ENCODE measurements around the gene ARAF.
"Not testable (repeated sequence)": the region's sequence is repeated elsewhere in the genome, so short reads cannot be mapped to it uniquely, and the experiment has no call there.

ARAF gene

DNA sequence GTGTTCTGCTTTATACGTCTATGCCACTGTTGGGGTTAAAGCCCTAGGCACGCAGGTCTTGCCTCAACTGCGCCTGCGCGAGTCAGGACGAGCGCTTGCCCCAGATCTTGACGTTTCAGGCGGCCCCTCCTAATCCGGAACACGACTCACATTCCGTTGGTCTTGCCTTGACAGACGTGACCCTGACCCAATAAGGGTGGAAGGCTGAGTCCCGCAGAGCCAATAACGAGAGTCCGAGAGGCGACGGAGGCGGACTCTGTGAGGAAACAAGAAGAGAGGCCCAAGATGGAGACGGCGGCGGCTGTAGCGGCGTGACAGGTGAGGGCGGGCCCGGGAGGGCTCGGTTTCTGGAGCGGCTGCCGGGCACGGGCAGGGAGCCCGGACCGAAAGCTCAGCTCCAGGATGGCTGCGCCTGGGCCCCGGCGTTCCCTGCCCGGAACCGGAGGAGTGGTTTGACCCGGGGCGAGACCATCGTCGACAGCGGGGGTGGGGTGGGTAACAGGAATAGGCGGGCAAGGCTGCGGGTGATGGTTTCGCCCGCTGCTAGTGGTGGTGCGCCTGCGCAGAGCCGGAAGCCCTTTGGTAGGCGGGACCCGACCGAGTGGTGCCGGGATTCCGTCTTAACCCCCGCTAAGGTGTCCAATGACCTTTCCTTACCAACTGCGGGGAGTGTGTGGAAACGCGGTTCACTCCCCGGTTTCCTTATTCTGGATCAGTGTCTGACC, at the start of gene ARAF:
Gene ARAF, plus strand, starts transcription at position 272 of the 725 bp plus-strand sequence. CDS start 1,763 bp downstream, outside the sequence.
- peak; percentile 94 for DNase-seq (ENCODE audit: low spot score)

DNA sequence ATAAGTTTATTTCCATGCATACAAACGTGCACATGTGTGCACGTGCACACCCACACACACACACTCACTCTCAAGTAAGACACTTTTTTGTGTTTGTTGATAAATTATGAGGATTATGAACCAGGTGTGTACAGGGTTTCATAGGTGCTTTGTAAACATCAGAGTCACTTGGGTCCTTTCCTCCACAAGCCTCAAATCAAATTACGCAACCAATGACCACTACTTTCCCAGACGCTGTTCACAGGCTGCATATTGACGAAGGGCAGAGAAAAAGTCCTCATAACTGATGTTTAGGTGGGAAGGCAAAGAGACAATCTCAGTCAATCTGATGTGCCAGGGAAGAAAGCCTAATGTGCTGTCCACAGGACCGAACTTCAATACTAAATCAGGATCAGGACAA, 48.6 kb upstream of the ARAF start:
- DNase-seq (ENCODE audit: low spot score): not testable (repeated sequence)

DNA sequence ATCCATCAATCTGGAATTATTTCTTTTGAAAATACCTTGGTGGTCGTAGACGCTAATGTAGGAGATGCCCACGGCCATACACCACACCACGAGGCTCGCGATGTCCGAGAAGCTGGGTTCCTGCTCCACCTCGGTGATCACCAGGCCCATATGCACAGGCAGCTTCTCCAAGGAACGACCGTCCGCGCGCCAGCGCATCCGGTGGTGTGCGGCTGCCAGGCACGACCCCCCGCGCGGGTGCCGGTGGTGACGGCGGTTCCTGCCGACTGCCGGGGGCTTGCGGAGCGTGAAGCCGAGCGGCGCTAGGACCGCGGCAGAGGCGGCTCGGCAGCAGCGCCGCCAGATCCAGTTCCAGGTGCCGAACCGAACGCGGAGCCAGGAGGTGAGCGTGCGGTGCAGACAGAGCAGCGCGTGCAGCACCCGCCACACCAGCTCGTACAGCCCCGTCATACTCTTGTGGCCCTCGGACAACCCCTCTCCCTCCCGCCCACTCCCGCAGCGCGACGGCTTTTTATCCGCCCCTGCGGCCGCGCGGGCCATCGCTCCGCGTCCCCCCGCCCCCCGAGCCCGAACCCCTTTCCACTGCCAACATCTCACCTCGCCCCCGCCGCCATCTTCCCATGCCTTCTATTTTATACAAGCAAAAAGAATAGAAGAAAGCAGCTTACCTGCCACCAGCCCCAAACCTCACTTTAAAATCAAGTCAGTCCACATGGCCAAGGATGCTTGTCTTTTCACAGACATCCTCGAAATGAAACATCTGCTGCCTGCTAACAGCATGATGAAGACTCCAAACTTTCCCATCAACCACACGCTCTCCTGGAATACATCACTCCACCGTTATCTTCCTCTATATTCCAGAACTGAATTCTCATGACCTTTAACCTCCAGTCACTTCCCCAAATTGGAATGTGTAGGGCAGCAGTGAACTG, 47.7 kb upstream of the ARAF start:
- DNase-seq (ENCODE audit: low spot score): not testable (repeated sequence)

DNA sequence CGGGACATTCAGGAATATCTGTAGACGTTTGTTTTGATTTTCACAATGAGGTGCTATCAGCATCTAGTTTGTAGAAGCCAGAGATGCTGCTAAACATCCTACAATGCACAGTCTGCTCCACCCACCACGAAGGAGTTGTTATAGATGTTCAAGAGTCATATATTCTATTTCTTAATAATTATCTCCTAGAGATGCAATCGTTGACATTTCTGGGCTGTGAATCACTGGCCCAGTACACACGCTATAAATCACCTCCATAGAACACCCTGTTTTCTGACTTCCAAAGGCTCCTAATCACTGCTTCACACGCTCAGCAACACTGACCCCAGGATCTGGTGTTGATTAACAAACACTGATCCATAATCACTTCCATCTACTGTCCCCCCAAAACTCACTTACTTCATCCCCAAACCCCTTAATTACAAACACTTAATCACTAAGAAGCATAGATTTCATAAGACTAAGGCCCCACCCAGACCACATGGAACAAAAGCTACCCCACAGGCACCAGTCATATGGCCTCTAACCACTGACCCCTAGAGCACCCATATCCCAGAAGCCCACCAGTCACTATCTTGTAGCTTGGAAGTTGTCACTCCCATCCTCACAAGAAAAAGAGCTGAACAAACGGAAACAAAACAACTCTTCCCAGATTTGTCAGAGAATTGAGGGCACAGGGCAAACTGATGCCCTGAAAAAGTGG, 46.3 kb upstream of the ARAF start:
- no peak for DNase-seq (ENCODE audit: low spot score)

DNA sequence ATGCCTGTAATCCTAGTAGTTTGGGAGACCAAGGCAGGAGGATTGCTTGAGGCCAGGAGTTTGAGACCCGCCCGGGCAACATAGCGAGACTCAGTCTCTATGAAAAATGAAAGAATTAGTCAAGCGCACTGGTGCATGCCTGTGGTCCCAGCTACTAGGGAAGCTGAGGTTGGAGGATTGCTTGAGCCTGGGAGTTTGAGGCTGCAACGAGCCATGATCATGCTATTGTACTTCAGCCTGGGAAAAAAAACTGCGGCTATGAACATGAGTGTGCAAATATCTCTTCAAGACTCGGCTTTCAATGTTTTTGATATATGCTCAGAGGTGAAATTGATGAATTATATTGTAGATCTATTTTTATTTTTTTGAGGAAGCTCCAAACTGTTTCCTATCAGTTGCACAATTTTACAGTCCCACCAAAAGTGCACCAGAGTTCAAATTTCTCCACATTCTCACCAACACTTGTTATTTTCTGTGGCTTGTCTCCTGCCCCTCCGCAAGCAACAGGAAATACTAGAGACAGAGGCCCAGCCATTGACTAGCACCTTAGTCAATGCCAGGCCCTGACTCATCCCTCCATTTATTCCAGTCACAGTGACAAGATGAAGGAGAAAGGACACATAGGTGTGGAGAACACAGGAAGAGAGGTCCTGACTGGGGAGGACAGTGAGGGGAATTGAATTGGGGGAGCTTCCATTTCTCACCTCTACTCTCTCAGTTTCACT, 44.9 kb upstream of the ARAF start:
- DNase-seq (ENCODE audit: low spot score): no peak

DNA sequence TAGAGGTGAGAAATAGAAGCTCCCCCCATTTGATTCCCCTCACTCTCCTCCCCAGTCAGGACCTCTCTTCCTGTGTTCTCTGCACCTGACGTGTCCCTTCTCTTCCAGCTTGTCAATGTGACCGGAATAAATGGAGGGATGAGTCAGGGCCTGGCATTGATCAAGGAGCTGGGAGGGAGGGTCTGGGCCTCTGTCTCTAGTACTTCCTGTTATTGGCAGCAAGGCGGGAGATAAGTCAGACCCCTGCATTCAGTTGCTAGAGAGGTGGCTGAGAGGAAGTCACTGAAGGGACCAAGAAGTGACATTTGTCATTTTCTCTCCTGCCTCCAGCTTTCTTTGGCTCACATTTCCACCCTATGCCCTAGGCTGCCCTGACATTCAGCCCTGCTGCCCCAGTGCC, 42.9 kb upstream of the ARAF start:
- DNase-seq (ENCODE audit: low spot score): no peak

DNA sequence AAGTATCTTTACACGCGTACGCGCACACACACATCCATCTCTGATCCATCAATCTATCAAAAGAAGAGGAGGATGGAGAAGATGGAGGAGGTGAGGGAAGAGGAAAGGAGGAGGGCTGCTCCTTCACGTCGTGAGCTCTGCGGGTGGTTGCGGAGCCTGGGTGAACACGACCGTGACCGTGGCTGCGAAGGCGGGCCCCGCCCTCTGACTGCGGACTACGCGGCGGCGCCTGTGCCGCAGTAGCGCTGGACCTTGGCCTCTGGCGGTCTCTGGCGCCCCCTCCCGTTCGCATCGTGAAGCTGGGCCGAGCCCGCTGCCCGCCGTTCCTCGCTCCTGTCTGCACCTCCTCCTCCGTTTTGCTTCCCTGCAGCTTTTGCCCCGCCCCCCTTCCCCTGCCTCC, 37.7 kb upstream of the ARAF start:
- DNase-seq (ENCODE audit: low spot score): peak; percentile 90

DNA sequence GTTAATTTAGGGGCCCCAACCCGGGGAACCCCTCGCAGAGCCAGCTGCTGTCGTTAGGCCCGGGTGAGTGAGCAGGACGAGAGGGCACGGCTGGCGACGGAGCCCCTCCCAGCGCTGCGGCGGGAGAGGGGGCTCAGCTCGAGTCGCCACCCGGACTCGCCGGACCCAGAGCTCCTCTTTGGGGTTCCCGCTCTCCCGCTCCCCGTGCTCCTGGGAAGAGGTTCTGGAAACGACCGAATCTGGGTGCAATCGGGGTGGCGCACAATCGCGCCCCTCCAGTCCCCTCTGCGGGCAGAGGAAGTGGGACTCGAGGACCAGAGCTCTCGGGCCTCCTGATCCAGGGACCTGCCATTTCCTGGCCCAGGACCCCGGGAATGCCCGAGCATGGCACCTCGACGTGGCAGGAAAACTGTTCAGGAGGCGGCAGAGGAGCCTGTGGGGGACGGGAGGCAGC, 37.3 kb upstream of the ARAF start:
- DNase-seq (ENCODE audit: low spot score): no peak

DNA sequence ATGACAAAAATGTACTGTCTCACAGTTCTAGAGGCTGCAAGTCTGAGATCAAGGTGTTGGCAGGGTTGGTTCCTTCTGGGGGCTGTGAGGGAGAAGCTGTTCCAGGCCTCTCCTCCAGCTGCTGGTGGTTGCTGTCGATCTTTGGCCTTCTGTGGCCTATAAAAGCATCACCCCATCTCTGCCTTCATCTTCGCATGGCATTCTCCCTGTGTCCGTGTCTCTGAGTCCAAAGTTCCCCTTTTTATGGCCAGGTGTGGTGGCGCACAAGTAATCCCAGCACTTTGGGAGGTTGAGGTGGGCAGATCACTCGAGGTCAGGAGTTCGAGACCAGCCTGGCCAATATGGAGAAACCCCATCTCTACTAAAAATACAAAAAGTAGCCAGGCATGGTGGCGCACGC, 31.5 kb upstream of the ARAF start:
- DNase-seq (ENCODE audit: low spot score): no peak

DNA sequence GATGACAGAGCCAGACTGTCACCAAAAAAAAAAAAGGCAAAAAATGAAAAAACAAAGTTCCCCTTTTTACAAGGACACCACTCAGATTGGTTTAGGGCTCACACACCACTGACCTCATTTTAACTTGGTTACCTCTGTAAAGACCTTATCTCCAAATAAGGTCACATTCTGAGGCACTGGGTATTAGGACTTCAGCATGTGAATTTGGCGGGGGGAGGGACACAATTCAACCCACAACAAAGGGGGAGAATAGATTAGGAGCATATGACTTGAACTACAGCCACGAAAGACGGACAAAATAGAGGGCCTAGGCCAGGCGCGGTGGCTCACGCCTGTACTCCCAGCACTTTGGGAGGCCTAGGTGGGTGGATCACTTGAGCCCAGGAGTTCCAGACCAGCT, 31.0 kb upstream of the ARAF start:
- no peak for DNase-seq (ENCODE audit: low spot score)

DNA sequence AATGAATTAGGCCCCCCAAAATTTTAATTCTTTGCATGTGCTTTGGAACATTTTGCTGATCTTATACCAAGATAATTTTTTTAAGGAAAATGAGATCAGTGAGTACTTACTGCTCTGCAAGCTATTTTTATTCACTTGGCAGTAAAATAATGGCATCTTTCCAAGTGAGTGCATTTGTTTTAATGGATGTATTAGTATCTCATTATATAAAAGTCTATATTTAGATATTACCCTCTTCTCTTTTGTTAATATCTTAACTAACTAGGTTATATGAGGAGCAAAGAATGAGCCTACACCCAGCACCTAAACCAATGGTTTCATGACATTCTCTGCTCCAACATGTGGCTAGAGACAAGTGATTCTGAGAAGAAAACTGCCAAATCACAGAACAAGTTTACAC, 21.1 kb upstream of the ARAF start:
- no peak for DNase-seq (ENCODE audit: low spot score)

DNA sequence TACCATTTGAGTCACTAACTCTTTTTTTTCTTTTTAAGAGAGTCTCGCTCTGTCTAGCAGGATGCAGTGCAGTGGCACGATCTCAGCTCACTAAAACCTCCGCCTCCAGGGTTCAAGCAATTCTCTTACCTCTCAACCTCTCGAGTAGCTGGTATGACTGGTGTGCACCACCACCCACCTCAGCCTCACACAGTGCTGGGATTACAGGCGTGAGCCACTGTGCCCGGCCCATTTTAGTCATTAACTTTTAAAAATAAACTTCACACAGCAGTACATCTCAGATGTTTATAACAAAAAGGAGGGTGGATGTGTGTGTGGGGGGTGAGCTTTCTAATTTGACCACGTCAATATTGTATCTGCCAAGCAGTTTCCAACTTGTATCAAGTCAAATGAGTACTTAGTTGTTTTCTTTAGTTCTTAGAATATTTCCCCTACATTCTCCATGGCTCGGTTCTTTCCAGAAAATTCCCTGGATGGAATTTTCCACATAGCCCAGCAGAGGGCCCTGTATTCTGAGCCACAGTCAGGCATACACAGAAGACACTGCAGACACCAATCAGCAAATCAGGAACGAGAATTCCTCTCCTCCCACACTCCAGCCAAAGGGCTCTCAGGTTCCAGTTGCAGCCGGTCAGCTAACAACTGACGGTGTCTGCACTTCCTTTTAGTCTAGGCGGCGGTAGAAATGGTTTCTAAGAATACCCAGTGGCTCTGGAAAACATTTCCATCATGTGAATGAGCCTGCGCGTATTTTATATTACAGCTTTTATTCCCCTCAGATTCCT, 20.1 kb upstream of the ARAF start:
- peak; percentile 84 for DNase-seq (ENCODE audit: low spot score)

DNA sequence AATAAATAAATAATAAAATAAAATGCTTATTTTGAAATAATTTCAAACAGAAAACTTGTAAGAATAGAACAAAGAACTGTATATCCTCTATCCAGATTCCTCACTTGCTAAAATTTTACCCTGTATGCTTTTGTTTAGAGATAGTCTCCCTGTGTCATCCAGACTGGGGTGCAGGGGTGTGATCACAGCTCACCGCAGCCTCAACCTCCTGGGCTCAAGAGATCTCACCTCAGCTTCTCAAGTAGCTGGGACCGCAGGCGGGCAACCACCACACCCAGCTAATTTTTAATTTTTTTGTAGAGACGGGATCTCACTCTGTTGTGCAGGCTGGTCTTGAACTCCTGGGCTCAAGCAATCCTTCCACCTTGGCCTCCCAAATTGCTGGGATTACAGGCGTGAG, 17.5 kb upstream of the ARAF start:
- DNase-seq (ENCODE audit: low spot score): no peak

DNA sequence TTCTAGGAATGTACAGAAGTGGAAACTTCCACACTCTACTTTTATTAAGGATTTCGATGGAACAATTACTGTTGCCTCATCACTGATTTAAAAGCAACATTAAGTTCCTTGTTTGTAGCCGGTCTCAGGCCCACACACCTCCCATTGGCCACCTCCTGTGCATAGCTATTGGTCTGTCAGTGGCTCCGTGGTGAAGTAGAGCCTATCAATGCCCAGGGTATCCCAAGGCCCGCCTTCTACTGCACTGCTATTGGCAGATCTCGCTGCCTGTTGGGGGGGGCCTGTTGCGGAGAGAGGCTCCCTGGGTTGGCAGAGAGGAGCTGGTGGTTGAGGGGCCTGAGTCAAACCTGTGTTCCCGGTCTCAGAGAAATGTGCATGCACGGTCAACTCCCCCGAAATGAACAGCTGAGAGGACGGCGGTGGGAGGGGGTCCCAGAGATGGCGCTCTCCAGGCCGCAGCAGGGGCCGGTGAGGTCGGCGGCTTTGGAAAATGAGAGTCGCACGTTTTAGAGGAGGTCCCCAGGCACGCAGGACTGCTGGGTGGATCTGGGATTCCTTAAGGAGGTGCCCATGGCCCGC, 4.9 kb upstream of the ARAF start:
- no peak for DNase-seq (ENCODE audit: low spot score)

DNA sequence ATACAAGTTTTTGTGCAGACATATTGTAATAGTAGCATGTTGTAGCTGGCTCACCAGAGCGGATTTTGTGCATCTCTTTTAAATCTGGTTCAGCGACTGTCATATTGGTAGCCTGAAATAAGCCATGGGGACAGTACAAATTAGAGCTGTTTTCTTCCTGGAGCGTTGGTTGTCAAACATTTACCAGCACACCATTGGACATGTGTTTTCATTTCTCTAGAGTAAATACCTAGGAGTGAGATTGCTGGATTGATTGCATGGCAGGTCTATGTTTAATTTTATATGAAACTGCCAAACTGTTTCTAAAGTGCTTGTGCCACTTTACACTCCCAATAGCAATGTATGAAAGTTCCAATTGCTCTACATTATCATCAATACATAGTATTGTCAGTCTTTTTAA, 2.6 kb upstream of the ARAF start:
- no peak for DNase-seq (ENCODE audit: low spot score)

DNA sequence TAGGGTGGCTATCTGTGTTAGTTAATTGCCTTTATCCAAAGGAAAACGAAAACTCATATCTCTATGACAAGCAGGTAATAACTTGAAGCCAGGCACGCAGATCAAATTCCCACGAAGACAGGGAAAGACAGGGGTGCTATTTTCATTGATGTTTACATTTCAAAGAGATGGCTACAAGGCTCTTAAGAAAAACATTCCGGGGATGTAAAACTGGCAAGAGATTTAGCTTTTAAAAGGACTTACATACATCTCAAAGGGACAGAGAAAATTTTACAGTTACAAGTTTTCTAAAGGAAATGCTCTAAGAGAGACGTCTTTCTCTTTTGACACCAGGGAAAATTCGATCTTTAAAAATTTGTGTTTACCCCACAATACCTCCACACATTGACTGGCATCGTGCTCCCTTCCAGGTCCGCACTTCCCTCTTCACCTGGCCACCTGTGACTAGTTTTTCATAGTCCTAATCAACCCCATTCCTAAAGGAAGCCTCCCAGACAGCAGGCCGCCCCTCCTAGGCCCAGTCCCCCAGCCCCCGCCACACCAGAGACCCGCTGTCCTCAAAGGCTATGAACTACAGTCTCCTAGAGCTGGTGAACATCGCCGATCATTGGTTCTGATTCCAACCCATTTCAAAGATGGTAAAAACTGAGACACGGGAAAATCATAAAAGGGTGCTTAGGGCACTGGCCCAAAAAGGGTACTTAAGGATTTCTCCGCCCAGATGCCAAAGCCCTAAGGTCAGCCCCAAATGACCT, 649 bp upstream of the ARAF start:
- DNase-seq (ENCODE audit: low spot score): no peak

DNA sequence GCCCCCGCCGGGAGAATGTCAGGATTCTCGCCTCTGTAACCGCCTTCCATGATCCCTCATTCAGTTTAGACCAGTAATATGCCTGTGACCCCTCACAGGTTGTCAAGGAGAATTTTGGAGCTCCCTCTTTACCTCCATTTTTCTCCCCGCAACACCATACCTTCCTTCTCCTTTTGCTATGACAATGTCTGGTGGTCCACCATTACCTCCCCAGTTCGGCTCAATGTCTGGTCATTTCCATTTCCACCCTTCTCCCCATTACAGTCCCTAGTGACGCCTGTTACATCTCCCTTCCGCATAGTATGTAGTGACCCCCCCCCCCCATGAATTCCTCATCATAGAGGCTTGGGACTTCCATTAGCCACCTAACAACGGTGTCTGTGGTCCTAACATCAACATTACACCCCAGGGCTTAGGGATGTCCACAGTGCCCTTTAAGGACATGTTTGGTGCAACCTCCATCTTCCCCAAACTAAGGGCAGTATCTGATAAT, 700 bp downstream of the ARAF start:
- no peak for DNase-seq (ENCODE audit: low spot score)

DNA sequence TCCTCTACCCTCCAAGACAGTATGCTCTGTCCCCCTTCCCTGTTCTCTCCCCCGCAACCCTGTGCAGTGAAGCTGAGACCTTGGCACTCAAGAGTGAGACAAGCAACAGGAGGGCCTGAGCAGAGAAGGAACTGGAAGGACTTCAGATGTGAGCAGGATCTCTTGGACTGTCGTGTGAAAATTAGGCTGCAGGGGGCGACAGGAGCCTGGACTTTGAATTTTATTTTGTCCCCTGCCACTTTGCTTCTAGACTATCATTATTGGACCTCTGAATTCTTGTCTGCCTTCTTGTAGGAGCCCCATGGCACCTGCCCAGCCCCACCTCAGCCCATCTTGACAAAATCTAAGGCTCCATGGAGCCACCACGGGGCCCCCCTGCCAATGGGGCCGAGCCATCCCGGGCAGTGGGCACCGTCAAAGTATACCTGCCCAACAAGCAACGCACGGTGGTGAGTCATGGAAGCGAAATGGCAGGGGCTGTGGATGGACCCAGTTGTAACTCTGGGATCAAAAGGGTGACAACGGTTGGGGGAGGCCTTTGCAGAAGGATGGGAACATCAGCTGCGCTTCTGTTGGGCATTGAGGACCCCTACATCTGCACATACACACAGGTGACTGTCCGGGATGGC, 1.7 kb downstream of the ARAF start:
- no peak for DNase-seq (ENCODE audit: low spot score)

DNA sequence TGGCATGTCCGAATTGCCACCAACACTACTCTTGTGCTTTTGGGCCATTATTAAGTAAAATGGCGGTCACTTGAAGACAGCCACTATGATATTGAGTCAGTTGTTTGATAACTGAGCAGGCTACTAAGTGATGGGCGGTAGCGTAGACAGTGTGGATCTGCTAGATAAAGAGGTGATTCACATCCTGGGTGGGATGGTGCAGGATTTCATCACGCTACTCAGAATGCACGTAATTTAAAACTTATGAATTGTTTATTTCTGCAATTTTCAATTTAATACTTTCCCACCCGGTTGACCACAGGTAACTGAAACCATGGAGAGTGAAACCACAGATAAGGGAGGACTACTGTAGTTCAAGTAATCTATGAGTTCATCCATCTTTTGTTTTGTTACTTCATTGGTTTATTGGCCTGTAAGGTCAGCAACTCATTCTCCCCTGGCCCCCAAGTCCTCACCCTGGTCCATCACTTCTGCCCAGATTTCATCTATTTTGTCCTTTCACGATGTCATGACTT, 2.9 kb downstream of the ARAF start:
- DNase-seq (ENCODE audit: low spot score): no peak
